A549 (cell line): ENCODE measurements around the gene NOP9.

ENCODE experiments used
- KDM5A ChIP-seq: fragments of 200-600 bp; sonication (generic); IDR thresholded peaks from 2 replicates; pipeline ENCODE4 v1.6.1; 2016; ENCODE audit warnings: antibody characterized with exemption, mild to moderate bottlenecking
- RCOR1 ChIP-seq: fragments of 150-350 bp; IDR thresholded peaks from 2 replicates; pipeline ENCODE4 v1.6.1; 2014; ENCODE audit warnings: antibody characterized with exemption, low read length, low read depth
- SMC3 ChIP-seq: fragments of >200 bp; sonication (Bioruptor Twin); formaldehyde crosslinking; IDR thresholded peaks from 3 replicates; pipeline ENCODE4 v1.6.1; 2018; ENCODE audit warnings: inconsistent platforms
- TF ChIP-seq, protein P1 (sequence below): fragments of >200 bp; sonication (Bioruptor Twin); formaldehyde crosslinking; IDR thresholded peaks from 3 replicates; pipeline ENCODE4 v1.5.1; 2016
- TF ChIP-seq, protein P2 (sequence below): fragments of >200 bp; sonication (Bioruptor Twin); formaldehyde crosslinking; IDR thresholded peaks from 3 replicates; pipeline ENCODE4 v1.6.1; 2016
- TF ChIP-seq, protein P3 (sequence below): fragments of 150-350 bp; IDR thresholded peaks from 2 replicates; pipeline ENCODE4 v1.6.1; 2014; ENCODE audit warnings: low read depth, mild to moderate bottlenecking, low read length

DNA sequence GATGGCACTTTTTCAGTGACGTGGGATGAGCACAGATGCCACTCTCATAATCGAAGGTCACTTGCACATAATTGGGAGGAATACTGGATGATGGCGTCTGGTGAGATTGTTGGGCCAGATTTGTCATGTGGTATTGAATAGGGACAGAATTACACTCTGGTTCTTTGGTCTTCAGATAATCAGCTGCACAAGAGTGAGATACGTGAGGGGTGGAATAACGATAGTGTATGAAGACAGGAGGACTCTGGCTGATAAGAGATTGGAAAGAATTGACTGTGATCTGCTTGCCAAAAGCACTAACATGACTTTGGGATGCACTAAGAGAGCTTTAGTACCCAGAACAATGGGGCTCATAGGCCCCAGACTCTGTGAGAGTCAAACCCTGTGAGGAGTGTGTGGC, 21.2 kb upstream of the NOP9 start:
- TF ChIP-seq, protein P1, sequence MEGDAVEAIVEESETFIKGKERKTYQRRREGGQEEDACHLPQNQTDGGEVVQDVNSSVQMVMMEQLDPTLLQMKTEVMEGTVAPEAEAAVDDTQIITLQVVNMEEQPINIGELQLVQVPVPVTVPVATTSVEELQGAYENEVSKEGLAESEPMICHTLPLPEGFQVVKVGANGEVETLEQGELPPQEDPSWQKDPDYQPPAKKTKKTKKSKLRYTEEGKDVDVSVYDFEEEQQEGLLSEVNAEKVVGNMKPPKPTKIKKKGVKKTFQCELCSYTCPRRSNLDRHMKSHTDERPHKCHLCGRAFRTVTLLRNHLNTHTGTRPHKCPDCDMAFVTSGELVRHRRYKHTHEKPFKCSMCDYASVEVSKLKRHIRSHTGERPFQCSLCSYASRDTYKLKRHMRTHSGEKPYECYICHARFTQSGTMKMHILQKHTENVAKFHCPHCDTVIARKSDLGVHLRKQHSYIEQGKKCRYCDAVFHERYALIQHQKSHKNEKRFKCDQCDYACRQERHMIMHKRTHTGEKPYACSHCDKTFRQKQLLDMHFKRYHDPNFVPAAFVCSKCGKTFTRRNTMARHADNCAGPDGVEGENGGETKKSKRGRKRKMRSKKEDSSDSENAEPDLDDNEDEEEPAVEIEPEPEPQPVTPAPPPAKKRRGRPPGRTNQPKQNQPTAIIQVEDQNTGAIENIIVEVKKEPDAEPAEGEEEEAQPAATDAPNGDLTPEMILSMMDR: no peak
- TF ChIP-seq KDM5A: no peak
- TF ChIP-seq, protein P2, sequence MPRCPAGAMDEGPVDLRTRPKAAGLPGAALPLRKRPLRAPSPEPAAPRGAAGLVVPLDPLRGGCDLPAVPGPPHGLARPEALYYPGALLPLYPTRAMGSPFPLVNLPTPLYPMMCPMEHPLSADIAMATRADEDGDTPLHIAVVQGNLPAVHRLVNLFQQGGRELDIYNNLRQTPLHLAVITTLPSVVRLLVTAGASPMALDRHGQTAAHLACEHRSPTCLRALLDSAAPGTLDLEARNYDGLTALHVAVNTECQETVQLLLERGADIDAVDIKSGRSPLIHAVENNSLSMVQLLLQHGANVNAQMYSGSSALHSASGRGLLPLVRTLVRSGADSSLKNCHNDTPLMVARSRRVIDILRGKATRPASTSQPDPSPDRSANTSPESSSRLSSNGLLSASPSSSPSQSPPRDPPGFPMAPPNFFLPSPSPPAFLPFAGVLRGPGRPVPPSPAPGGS: no peak
- no peak for TF ChIP-seq RCOR1
- no peak for TF ChIP-seq SMC3
- TF ChIP-seq, protein P3, sequence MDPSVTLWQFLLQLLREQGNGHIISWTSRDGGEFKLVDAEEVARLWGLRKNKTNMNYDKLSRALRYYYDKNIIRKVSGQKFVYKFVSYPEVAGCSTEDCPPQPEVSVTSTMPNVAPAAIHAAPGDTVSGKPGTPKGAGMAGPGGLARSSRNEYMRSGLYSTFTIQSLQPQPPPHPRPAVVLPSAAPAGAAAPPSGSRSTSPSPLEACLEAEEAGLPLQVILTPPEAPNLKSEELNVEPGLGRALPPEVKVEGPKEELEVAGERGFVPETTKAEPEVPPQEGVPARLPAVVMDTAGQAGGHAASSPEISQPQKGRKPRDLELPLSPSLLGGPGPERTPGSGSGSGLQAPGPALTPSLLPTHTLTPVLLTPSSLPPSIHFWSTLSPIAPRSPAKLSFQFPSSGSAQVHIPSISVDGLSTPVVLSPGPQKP: no peak
